GM12878 (cell line): ENCODE data around the gene PXT1. TPM values are rescaled to one million over a fixed set of nuclear protein-coding genes. Genes with fewer than 3 reads are reported as not detected.

Experiments
- ATAC-seq: fragments of 200-7000 bp; cut with Tn5 transposase; 3 replicates; pipeline ENCODE4 v1.9.1; 2020; ENCODE audit warnings: mild to moderate bottlenecking, moderate library complexity
- BruUV-seq: library from RNA; stranded (reverse); fragments of 400-500 nt; replicated peaks from 2 replicates; lab custom pipeline; 2021; lab: Mats Ljungman, UMichigan
- CTCF ChIA-PET: fragments of 300-600 bp; sonication (Branson Sonifier 250); formaldehyde crosslinking; extraction: SDS; loops from one replicate; lab custom pipeline; 2021; ENCODE audit warnings: inconsistent platforms; lab: Yijun Ruan, JAX
- POLR2A ChIA-PET: fragments of 350-600 bp; formaldehyde crosslinking; extraction: SDS; loops from one replicate; lab custom pipeline; 2021; ENCODE audit warnings: inconsistent platforms; lab: Charles Lee
- RAD21 ChIA-PET: fragments of 300-600 bp; sonication (Branson Sonifier 250); formaldehyde crosslinking; loops from one replicate; lab custom pipeline; 2023; ENCODE audit warnings: antibody characterized with exemption; ENCODE audit not compliant: unreplicated experiment; lab: Charles Lee
- SMC1A ChIA-PET: fragments of 300-600 bp; sonication (Branson Sonifier 250); formaldehyde crosslinking; loops from one replicate; lab custom pipeline; 2023; ENCODE audit not compliant: unreplicated experiment, uncharacterized antibody; lab: Charles Lee
- DNase-seq: peaks from one replicate; pipeline ENCODE4 v3.0.0-alpha.2; 2011; ENCODE audit warnings: low read depth, low spot score
- FAIRE-seq: peaks from 3 replicates; lab custom pipeline; 2011; peaks lifted over from hg19 to GRCh38; lab: Jason Lieb, UNC
- H2AFZ ChIP-seq: 2 replicates; pipeline ENCODE4 v1.6.0; 2011; ENCODE audit warnings: low read depth, low read length, control low read depth; ENCODE audit not compliant: control insufficient read depth
- H3K27ac ChIP-seq: 2 replicates; pipeline ENCODE4 v1.5.1; 2011; ENCODE audit warnings: control low read depth; ENCODE audit not compliant: control insufficient read depth, insufficient read depth
- H3K27me3 ChIP-seq, 2 experiments: replicated peaks in 1 of 2; 2 replicates each; pipeline versions ENCODE4 v1.6.0 to v1.6.1; 2011; ENCODE audit warnings: low read length in 1 of 2; ENCODE audit not compliant: control insufficient read depth in 2 of 2, insufficient read depth in 2 of 2
- H3K36me3 ChIP-seq, 2 experiments: 2 replicates each; pipeline ENCODE4 v1.5.1; 2011; ENCODE audit warnings: low read length in 1 of 2; ENCODE audit not compliant: control insufficient read depth in 2 of 2, insufficient read depth in 2 of 2
- H3K4me1 ChIP-seq: 2 replicates; pipeline ENCODE4 v1.6.1; 2011; ENCODE audit warnings: mild to moderate bottlenecking, low read length, moderate library complexity, mixed read lengths; ENCODE audit not compliant: control insufficient read depth, insufficient read depth
- H3K4me2 ChIP-seq: 2 replicates; pipeline ENCODE4 v1.6.0; 2011; ENCODE audit warnings: control low read depth; ENCODE audit not compliant: control insufficient read depth, insufficient read depth
- H3K4me3 ChIP-seq: fragments of 200-600 bp; sonication (generic); 2 replicates; pipeline ENCODE4 v1.5.1; 2016
- H3K79me2 ChIP-seq: 2 replicates; pipeline ENCODE4 v1.6.0; 2011; ENCODE audit warnings: low read length; ENCODE audit not compliant: control insufficient read depth, insufficient read depth
- H3K9ac ChIP-seq: 2 replicates; pipeline ENCODE4 v1.8.0; 2011; ENCODE audit warnings: low read length, control low read depth, mixed read lengths; ENCODE audit not compliant: control insufficient read depth, insufficient read depth
- H3K9me3 ChIP-seq: replicated peaks from 3 replicates; pipeline ENCODE4 v1.5.1; 2011; ENCODE audit warnings: mild to moderate bottlenecking, low read length; ENCODE audit not compliant: control insufficient read depth, insufficient read depth
- H4K20me1 ChIP-seq: 2 replicates; pipeline ENCODE4 v1.6.0; 2011; ENCODE audit not compliant: control insufficient read depth, insufficient read depth
- ATF7 ChIP-seq: fragments of 450-650 bp; IDR thresholded peaks from 2 replicates; pipeline ENCODE4 v1.6.1; 2016; ENCODE audit warnings: low read depth, mild to moderate bottlenecking
- CBX3 ChIP-seq: fragments of 200-600 bp; sonication (generic); IDR thresholded peaks from 2 replicates; pipeline ENCODE4 v1.6.1; 2016; ENCODE audit warnings: low read depth, borderline replicate concordance
- CBX5 ChIP-seq: sonication (generic); IDR thresholded peaks from 2 replicates; pipeline ENCODE4 v1.6.1; 2016; ENCODE audit warnings: low read depth, moderate library complexity, mild to moderate bottlenecking, inconsistent platforms
- CEBPB ChIP-seq, 2 experiments: fragments of 150-350 bp in 1 of 2; IDR thresholded peaks; 2 replicates each; pipeline ENCODE4 v1.6.1; 2012 to 2014; ENCODE audit warnings: low read depth in 2 of 2, low read length in 2 of 2, borderline replicate concordance in 1 of 2, inconsistent platforms in 1 of 2
- EED ChIP-seq: sonication (generic); IDR thresholded peaks from 2 replicates; pipeline ENCODE4 v1.6.1; 2016; ENCODE audit warnings: antibody characterized with exemption, low read depth
- IKZF1 ChIP-seq: fragments of 450-650 bp; conservative IDR thresholded peaks from 2 replicates; pipeline ENCODE4 v1.6.1; 2017; ENCODE audit warnings: antibody characterized with exemption, mild to moderate bottlenecking
- MEF2B ChIP-seq: fragments of 450-650 bp; IDR thresholded peaks from 2 replicates; pipeline ENCODE4 v1.6.1; 2018; ENCODE audit warnings: mild to moderate bottlenecking, moderate library complexity; ENCODE audit not compliant: partially characterized antibody, poor library complexity, severe bottlenecking
- MLLT1 ChIP-seq: fragments of 450-650 bp; IDR thresholded peaks from 2 replicates; pipeline ENCODE4 v1.6.1; 2016; ENCODE audit warnings: mild to moderate bottlenecking
- MTA3 ChIP-seq: IDR thresholded peaks from 2 replicates; pipeline ENCODE4 v1.6.1; 2012; ENCODE audit warnings: low read length, inconsistent platforms, borderline replicate concordance
- NR2C1 ChIP-seq: fragments of 450-650 bp; IDR thresholded peaks from 2 replicates; pipeline ENCODE4 v1.6.1; 2017; ENCODE audit warnings: antibody characterized with exemption, mild to moderate bottlenecking, moderate library complexity
- POLR2A ChIP-seq: IDR thresholded peaks from 2 replicates; pipeline ENCODE4 v1.6.1; 2011; ENCODE audit warnings: low read depth, mild to moderate bottlenecking, low read length
- SPI1 ChIP-seq: IDR thresholded peaks from 2 replicates; pipeline ENCODE4 v1.6.1; 2011; ENCODE audit warnings: low read depth, mild to moderate bottlenecking, low read length, moderate library complexity, borderline replicate concordance; ENCODE audit not compliant: insufficient read depth
- STAT1 ChIP-seq: fragments of 450-650 bp; conservative IDR thresholded peaks from 2 replicates; pipeline ENCODE4 v1.6.1; 2014; ENCODE audit warnings: antibody characterized with exemption, mild to moderate bottlenecking
- SUPT20H ChIP-seq: IDR thresholded peaks from 2 replicates; pipeline ENCODE4 v1.6.1; 2011; ENCODE audit warnings: low read depth, mild to moderate bottlenecking, low read length, moderate library complexity, borderline replicate concordance; ENCODE audit not compliant: control insufficient read depth
- ZBTB33 ChIP-seq: fragments of 450-650 bp; IDR thresholded peaks from 2 replicates; pipeline ENCODE4 v1.6.1; 2017; ENCODE audit warnings: mild to moderate bottlenecking
- ZSCAN29 ChIP-seq: fragments of 450-650 bp; IDR thresholded peaks from 2 replicates; pipeline ENCODE4 v1.6.1; 2017; ENCODE audit warnings: mild to moderate bottlenecking, moderate library complexity
- ZZZ3 ChIP-seq: IDR thresholded peaks from 2 replicates; pipeline ENCODE4 v1.6.1; 2011; ENCODE audit warnings: low read depth; ENCODE audit not compliant: control insufficient read depth, insufficient read length
- WGBS: methylation state at CpG from one replicate; pipeline ENCODE4 v1.1.6; 2016; ENCODE audit warnings: low lambda C conversion rate; ENCODE audit not compliant: insufficient replicate concordance, insufficient coverage; ENCODE audit errors: missing lambda C conversion rate; 5-methylcytosine and 5-hydroxymethylcytosine counted together
- in situ Hi-C: fragments of 300-500 bp; cut with MboI; formaldehyde crosslinking; loops from 9 replicates; pipeline ENCODE4 v1.14.3; 2018; ENCODE audit warnings: mixed read lengths
- intact Hi-C: fragments of 100-400 bp; cut with micrococcal nuclease; formaldehyde crosslinking; loops from one replicate; pipeline ENCODE4 v1.14.2; 2022; ENCODE audit not compliant: unreplicated experiment
- polyA plus RNA-seq, 11 experiments: library from polyadenylated mRNA; depleted of rRNA in 4 of 11; unstranded in 6 of 11; stranded (reverse) in 5 of 11; fragments of >200 nt; fragmentation: Nextera tagmentation in 4 of 11; fragmentation: Illumina TruSeq in 1 of 11; extraction: Ambion mirVana in 4 of 11; extraction: Trizol in 1 of 11; gene quantifications; 1 replicate in 1 of 11; 2 replicates in 10 of 11; pipeline versions ENCODE4 v1.2.1 to v1.2.3, GENCODE V29; 2011 to 2016; ENCODE audit warnings: inconsistent platforms in 2 of 11, missing spikeins in 2 of 11, low read depth in 1 of 11
- total RNA-seq, 4 experiments: library from RNA; depleted of rRNA in 3 of 4; stranded (reverse); fragments of >200 nt in 3 of 4; fragmentation: Illumina TruSeq in 1 of 4; extraction: Trizol in 1 of 4; gene quantifications; 2 replicates each; pipeline versions ENCODE4 v1.2.1 to v1.2.3, GENCODE V29; 2013 to 2021
- TF ChIP-seq, protein P1 (sequence below): IDR thresholded peaks from 2 replicates; pipeline ENCODE4 v1.6.1; 2011; ENCODE audit warnings: borderline replicate concordance, low read depth, mild to moderate bottlenecking, moderate library complexity, low read length; ENCODE audit not compliant: insufficient read depth, poor library complexity, severe bottlenecking

The PXT1 gene
- total and polyA plus RNA-seq, 10 of the 15 experiments (the other 5 are each of a cell fraction or from before 2014, with no cell fraction given) = 0.27 to 2.9 (median 0.50) TPM

GRCh38 chr6:36381502-36382389, 60.9 kb downstream of the PXT1 start:
- in situ Hi-C loops (no loop called here), intact Hi-C loops (no loop called here)
- no TSS peak for BruUV-seq
- TF ChIP-seq MLLT1 (no peak), ZSCAN29 (no peak), SPI1 (peak; percentile 35; the same call in 1 of the 2 replicates), ATF7 (peak; percentile 63), ZBTB33 (no peak), MEF2B (peak; percentile 65), EED (peak; percentile 61; the same call in 1 of the 2 replicates), CEBPB (IDR thresholded peaks at IDR 0.05; ENCODE audit: borderline replicate concordance in 1 of 2, low read depth in 2 of 2, low read length in 2 of 2) (0 out of 4 replicates have a peak, but pooled peaks of 1 of the 2 experiments have one; percentile 29), MTA3 (0 out of 2 replicates have a peak, but pooled peaks have one; percentile 60), NR2C1 (no peak), POLR2A (no peak), STAT1 (no peak), IKZF1 (peak; percentile 32; the same call in 1 of the 2 replicates), CBX5 (0 out of 2 replicates have a peak, but pooled peaks have one; percentile 35), ZZZ3 (no peak), SUPT20H (no peak), CBX3 (no peak)
- TF ChIP-seq, protein P1, sequence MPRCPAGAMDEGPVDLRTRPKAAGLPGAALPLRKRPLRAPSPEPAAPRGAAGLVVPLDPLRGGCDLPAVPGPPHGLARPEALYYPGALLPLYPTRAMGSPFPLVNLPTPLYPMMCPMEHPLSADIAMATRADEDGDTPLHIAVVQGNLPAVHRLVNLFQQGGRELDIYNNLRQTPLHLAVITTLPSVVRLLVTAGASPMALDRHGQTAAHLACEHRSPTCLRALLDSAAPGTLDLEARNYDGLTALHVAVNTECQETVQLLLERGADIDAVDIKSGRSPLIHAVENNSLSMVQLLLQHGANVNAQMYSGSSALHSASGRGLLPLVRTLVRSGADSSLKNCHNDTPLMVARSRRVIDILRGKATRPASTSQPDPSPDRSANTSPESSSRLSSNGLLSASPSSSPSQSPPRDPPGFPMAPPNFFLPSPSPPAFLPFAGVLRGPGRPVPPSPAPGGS = no peak

More at GRCh38 chr6:36381502-36382389, 60.9 kb downstream of the PXT1 start:
- Histone ChIP-seq H3K27me3 (peaks cover 0 to 2% of the 10 kb centered on the region in 2 experiments; a peak in 2 of 4 replicates), H3K36me3 (no peaks in the 10 kb centered on the region), H3K27ac (peak overlapping the region; percentile 56), H3K79me2 (peaks cover 2% of the 10 kb centered on the region; the same call in 1 of the 2 replicates), H3K4me1 (peaks cover 57% of the 10 kb centered on the region), H2AFZ (peak overlapping the region; percentile 36), H3K4me3 (no peak overlapping the region; the same call in 1 of the 2 replicates), H4K20me1 (no peaks in the 10 kb centered on the region), H3K4me2 (peak overlapping the region; percentile 50), H3K9me3 (no peaks in the 10 kb centered on the region), H3K9ac (0 out of 2 replicates have a peak overlapping the region, but pooled peaks have one; percentile 17)
- ATAC-seq (peak; percentile 54), FAIRE-seq (no peak), DNase-seq (peak; percentile 57)
- ChIA-PET SMC1A (interaction anchor here (1.0 to 1.4 kb wide), 2 partner anchors 22 to 40 kb away, joined by 3 to 4 read pairs; no protein-coding TSS in a partner anchor), CTCF (interaction anchor here (0.9 to 2.5 kb wide), 5 partner anchors 23 to 216 kb away, joined by 3 to 6 read pairs (median 5); no protein-coding TSS in a partner anchor), RAD21 (interaction anchor here (1.1 to 1.4 kb wide), 5 partner anchors 21 to 216 kb away, joined by 3 to 6 read pairs (median 3); no protein-coding TSS in a partner anchor), POLR2A (no interaction called here)
- 23% methylated on average over 9 of the region's 9 CpGs for WGBS
